ENCODE results near the gene PREX1. TPM values are rescaled to one million over a fixed set of nuclear protein-coding genes. Genes with fewer than 3 reads are reported as not detected.

PREX1 gene
- total and polyA plus RNA-seq, 2 donors (not counting 1 experiment from before 2014, with no cell fraction given) = 1.0 to 3.1 TPM

DNA sequence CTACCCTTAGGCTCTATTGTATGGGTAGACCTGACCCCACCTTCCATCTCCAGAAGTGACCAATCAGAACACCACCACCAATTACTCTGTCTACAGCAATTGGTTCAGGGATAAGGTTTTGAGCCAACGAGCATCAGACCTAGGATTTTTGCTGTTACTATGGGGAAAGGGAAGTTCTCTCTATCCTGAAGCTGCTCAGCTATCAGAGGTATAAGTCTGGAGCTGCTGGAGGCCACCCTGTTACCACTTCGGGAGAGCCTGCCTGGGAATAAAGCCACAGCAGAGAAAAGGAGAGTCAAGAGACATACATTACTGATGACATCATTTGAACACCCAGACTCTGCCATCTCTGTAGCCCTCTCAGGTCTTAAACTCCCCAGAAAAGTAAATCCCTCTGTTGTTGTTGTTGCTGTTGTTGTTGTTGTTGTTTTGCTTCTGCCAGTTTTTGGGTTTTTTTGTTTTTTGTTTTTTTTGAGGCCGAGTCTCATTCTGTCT lies 94.5 kb downstream of the PREX1 start:
- H3K36me3 ChIP-seq (ENCODE audit: control insufficient read depth, insufficient read depth, low read length) = no peaks in the 10 kb centered on the region
- no peaks in the 10 kb centered on the region for H4K20me1 ChIP-seq (ENCODE audit: control insufficient read depth, extremely low read depth, insufficient read depth, low read length)
- H3K9me3 ChIP-seq (ENCODE audit: control insufficient read depth, insufficient read depth, low read depth, low read length) = no peaks in the 10 kb centered on the region
- H3K79me2 ChIP-seq (ENCODE audit: control insufficient read depth, insufficient read depth, low read length) = no peaks in the 10 kb centered on the region
- DNase-seq (ENCODE audit: low read depth in 2 of 2) = peak in 1 of 2 donors; percentile 62
- no peaks in the 10 kb centered on the region for H3K4me1 ChIP-seq (ENCODE audit: control insufficient read depth, extremely low read depth, insufficient read depth, low read length)
- H3K4me3 ChIP-seq (replicated peaks in 1 of 4; ENCODE audit: control extremely low read depth in 1 of 4, insufficient read depth in 1 of 4, low read depth in 3 of 4, low read length in 4 of 4) = no peak overlapping the region
- no peak overlapping the region for H2AFZ ChIP-seq (ENCODE audit: low read length)
- TF ChIP-seq, protein P1, sequence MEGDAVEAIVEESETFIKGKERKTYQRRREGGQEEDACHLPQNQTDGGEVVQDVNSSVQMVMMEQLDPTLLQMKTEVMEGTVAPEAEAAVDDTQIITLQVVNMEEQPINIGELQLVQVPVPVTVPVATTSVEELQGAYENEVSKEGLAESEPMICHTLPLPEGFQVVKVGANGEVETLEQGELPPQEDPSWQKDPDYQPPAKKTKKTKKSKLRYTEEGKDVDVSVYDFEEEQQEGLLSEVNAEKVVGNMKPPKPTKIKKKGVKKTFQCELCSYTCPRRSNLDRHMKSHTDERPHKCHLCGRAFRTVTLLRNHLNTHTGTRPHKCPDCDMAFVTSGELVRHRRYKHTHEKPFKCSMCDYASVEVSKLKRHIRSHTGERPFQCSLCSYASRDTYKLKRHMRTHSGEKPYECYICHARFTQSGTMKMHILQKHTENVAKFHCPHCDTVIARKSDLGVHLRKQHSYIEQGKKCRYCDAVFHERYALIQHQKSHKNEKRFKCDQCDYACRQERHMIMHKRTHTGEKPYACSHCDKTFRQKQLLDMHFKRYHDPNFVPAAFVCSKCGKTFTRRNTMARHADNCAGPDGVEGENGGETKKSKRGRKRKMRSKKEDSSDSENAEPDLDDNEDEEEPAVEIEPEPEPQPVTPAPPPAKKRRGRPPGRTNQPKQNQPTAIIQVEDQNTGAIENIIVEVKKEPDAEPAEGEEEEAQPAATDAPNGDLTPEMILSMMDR (conservative IDR thresholded peaks at IDR 0.05 in 1 of 2, IDR thresholded peaks at IDR 0.05 in 1 of 2; ENCODE audit: low read depth in 1 of 2, low read length in 2 of 2) = no peak
- no peak for TF ChIP-seq EZH2 (IDR thresholded peaks at IDR 0.05; ENCODE audit: low read length, missing control alignments)
- no peak overlapping the region for H3K27ac ChIP-seq (ENCODE audit: insufficient read depth, low read length)
- no peak overlapping the region for H3K4me2 ChIP-seq (ENCODE audit: extremely low read depth, insufficient read depth, low read length)
- no peaks in the 10 kb centered on the region for H3K27me3 ChIP-seq (ENCODE audit: control insufficient read depth, insufficient read depth, low read length)
- no peak overlapping the region for H3K9ac ChIP-seq (ENCODE audit: insufficient read depth, low read length)

DNA sequence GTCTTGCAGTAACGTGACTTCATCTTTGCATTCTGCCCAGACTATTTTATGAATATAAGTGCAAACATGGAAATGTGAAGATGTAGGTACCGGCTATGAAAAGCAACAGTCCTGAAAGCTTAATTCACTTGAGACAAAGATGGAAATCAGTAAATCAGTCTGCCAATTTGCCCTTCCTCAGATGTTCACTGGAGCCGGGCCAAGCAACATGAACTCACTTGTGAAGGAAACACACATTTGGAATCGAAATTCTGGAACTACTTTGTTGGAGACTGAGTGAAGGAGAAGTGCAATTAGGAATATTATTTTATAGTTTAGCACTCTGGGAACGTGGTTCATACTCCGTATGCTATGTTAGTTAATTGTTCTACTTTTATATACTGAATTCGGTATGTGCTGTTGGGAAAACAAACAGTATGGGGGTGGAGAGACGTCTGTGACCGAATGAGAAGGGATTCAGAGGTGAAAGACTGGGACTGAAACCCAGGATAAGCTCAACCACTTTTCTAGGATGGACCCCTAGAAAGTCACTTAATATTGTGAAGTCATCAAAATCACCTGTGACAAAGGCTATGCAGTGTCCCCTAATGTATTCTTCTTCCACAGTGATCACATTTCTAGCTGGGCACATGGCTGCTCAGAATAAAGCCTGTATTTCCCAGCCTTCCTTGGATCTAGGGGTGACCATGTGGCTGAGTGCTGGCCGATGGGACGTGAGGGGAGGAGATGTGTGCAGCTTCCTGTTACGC lies 95.5 kb downstream of the PREX1 start:
- H3K4me3 ChIP-seq (replicated peaks in 1 of 4; ENCODE audit: control extremely low read depth in 1 of 4, insufficient read depth in 1 of 4, low read depth in 3 of 4, low read length in 4 of 4) = no peak overlapping the region
- H3K27ac ChIP-seq (ENCODE audit: insufficient read depth, low read length) = no peak overlapping the region

DNA sequence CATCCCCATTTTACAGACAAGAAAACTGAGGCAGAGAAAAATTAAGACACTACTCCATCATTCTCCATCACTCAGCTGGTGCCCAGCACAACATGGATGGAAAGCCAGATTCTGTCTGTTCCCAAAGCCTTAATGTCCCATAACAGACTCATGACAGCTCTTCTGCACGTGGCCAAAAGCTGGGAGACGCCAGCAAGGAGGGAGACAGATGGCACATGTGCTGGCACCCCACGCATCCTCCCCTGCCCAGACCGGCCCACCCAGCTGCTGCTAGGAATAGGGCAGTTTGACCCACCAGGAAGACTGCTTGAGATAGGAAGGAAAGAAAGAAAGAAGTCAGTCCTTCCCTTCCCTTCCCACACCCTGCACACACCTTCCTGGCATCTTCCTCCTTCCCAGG lies 96.3 kb downstream of the PREX1 start:
- Histone ChIP-seq H4K20me1 (ENCODE audit: control insufficient read depth, extremely low read depth, insufficient read depth, low read length) (no peaks in the 10 kb centered on the region), H3K9ac (ENCODE audit: insufficient read depth, low read length) (no peak overlapping the region), H3K27me3 (ENCODE audit: control insufficient read depth, insufficient read depth, low read length) (no peaks in the 10 kb centered on the region), H3K4me1 (ENCODE audit: control insufficient read depth, extremely low read depth, insufficient read depth, low read length) (no peaks in the 10 kb centered on the region), H3K4me2 (ENCODE audit: extremely low read depth, insufficient read depth, low read length) (no peak overlapping the region), H3K27ac (ENCODE audit: insufficient read depth, low read length) (no peak overlapping the region), H3K4me3 (replicated peaks in 1 of 4; ENCODE audit: control extremely low read depth in 1 of 4, insufficient read depth in 1 of 4, low read depth in 3 of 4, low read length in 4 of 4) (no peak overlapping the region), H3K79me2 (ENCODE audit: control insufficient read depth, insufficient read depth, low read length) (no peaks in the 10 kb centered on the region), H2AFZ (ENCODE audit: low read length) (no peak overlapping the region), H3K36me3 (ENCODE audit: control insufficient read depth, insufficient read depth, low read length) (no peaks in the 10 kb centered on the region), H3K9me3 (ENCODE audit: control insufficient read depth, insufficient read depth, low read depth, low read length) (no peaks in the 10 kb centered on the region)
- TF ChIP-seq EZH2 (IDR thresholded peaks at IDR 0.05; ENCODE audit: low read length, missing control alignments) = no peak
- TF ChIP-seq, protein P1 (conservative IDR thresholded peaks at IDR 0.05 in 1 of 2, IDR thresholded peaks at IDR 0.05 in 1 of 2; ENCODE audit: low read depth in 1 of 2, low read length in 2 of 2) = no peak
- no peak for DNase-seq (ENCODE audit: low read depth in 2 of 2)

More for the DNA sequence above, 95.5 kb downstream of the PREX1 start:
- Histone ChIP-seq H3K9me3 (ENCODE audit: control insufficient read depth, insufficient read depth, low read depth, low read length) (no peaks in the 10 kb centered on the region), H3K9ac (ENCODE audit: insufficient read depth, low read length) (no peak overlapping the region), H4K20me1 (ENCODE audit: control insufficient read depth, extremely low read depth, insufficient read depth, low read length) (no peaks in the 10 kb centered on the region), H3K27me3 (ENCODE audit: control insufficient read depth, insufficient read depth, low read length) (no peaks in the 10 kb centered on the region), H3K4me2 (ENCODE audit: extremely low read depth, insufficient read depth, low read length) (no peak overlapping the region), H3K36me3 (ENCODE audit: control insufficient read depth, insufficient read depth, low read length) (no peaks in the 10 kb centered on the region), H2AFZ (ENCODE audit: low read length) (no peak overlapping the region), H3K79me2 (ENCODE audit: control insufficient read depth, insufficient read depth, low read length) (no peaks in the 10 kb centered on the region), H3K4me1 (ENCODE audit: control insufficient read depth, extremely low read depth, insufficient read depth, low read length) (no peaks in the 10 kb centered on the region)
- no peak for TF ChIP-seq EZH2 (IDR thresholded peaks at IDR 0.05; ENCODE audit: low read length, missing control alignments)
- TF ChIP-seq, protein P1 (conservative IDR thresholded peaks at IDR 0.05 in 1 of 2, IDR thresholded peaks at IDR 0.05 in 1 of 2; ENCODE audit: low read depth in 1 of 2, low read length in 2 of 2) = no peak
- DNase-seq (ENCODE audit: low read depth in 2 of 2) = no peak

All from fibroblast of lung (primary cell).